NB4 (cell line): Measurements from ENCODE around the gene VILL.

Experiments used
- DNase-seq: peaks from one replicate; pipeline ENCODE4 v3.0.0; 2010; ENCODE audit warnings: low read depth
- H3K4me3 ChIP-seq: one replicate; pipeline ENCODE4 v1.5.1; 2011; ENCODE audit warnings: mild to moderate bottlenecking, low read depth, low read length, moderate library complexity
- MYC ChIP-seq: IDR thresholded peaks from 2 replicates; pipeline ENCODE4 v1.6.1; 2011; ENCODE audit warnings: low read depth, low read length
- POLR2A ChIP-seq: IDR thresholded peaks from 2 replicates; pipeline ENCODE4 v1.6.1; 2011; ENCODE audit warnings: mild to moderate bottlenecking; ENCODE audit not compliant: insufficient read length; ENCODE audit errors: extremely low read depth
- TF ChIP-seq, protein P1 (sequence below): IDR thresholded peaks from 2 replicates; pipeline ENCODE4 v1.6.1; 2011; ENCODE audit warnings: low read depth, low read length
- TF ChIP-seq, protein P2 (sequence below): IDR thresholded peaks from one replicate; pipeline ENCODE4 v1.5.1; 2012; ENCODE audit warnings: low read depth, low read length

The VILL gene

DNA sequence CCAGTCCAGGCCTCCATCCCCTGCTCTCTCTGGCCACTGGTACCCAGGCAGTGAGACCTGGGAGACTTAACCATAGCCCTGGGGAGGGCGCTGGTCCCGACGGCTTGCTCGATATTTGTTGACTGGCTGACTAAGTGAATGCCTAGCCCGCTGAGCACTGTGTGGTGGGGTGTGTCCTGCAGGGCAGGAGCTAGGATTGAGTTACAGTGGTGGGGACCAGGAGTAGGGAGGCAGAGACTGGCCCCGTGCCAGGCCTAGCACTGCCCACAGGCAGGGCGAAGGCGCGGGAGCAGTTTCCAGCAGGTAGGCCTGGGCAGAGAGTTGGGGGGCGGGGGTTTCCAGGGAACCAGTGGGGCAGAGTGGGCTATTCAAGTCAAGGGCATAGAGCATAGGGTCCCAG is at the start of gene VILL:
TSS of gene VILL (plus strand) at position 260 of the 400 bp plus-strand sequence. CDS start 2,887 bp downstream, outside the sequence.
- no peak within 1 kb of the TSS for H3K4me3 ChIP-seq
- TF ChIP-seq, protein P1, sequence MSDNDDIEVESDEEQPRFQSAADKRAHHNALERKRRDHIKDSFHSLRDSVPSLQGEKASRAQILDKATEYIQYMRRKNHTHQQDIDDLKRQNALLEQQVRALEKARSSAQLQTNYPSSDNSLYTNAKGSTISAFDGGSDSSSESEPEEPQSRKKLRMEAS = no peak
- TF ChIP-seq, protein P2, sequence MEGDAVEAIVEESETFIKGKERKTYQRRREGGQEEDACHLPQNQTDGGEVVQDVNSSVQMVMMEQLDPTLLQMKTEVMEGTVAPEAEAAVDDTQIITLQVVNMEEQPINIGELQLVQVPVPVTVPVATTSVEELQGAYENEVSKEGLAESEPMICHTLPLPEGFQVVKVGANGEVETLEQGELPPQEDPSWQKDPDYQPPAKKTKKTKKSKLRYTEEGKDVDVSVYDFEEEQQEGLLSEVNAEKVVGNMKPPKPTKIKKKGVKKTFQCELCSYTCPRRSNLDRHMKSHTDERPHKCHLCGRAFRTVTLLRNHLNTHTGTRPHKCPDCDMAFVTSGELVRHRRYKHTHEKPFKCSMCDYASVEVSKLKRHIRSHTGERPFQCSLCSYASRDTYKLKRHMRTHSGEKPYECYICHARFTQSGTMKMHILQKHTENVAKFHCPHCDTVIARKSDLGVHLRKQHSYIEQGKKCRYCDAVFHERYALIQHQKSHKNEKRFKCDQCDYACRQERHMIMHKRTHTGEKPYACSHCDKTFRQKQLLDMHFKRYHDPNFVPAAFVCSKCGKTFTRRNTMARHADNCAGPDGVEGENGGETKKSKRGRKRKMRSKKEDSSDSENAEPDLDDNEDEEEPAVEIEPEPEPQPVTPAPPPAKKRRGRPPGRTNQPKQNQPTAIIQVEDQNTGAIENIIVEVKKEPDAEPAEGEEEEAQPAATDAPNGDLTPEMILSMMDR = no peak
- TF ChIP-seq POLR2A (no peak), MYC (no peak)
- DNase-seq = no peak

DNA sequence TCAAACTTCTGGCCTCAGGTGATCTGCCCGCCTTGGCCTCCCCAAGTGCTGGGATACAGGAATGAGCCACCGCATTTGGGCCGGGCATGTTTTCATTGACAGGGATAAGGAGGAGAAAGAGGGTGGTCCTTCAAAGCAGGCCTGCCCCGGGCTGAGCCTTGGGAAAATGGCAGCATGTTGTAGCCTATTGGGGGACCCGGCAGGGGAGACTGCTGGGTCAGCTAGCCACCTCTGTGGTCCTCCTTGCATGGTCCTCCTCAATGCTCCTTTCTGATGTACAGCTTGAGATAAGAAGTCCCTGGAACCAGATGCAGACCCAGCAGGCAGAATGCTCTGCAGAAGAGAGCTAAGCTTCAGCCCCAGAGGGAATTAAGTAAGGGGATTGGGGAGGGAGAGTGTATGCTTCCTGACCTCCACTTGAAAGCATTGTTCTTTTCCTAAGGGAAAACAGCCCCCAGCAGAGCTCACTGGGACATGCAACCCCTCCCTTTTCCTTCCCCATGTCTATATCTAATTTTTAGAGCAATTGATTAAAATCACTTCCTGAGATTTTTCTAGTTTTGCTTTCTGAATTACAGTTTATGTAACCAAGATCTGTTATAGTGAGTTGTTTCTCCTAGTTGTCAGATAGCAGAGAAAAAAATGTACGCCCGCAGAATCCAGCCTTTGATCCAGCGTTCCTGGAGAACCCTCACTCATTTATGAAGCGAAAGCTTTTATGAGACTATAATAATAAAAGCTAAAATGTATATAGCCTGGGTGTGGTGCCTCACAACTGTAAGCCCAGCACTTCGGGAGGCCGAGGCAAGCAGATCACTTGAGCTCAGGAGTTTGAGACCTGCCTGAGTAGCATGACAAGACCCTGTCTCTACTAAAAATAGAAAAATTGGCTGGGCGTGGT is 48.7 kb upstream of the VILL start:
- H3K4me3 ChIP-seq = no peak overlapping the region
- DNase-seq = no peak
- TF ChIP-seq POLR2A = no peak
- TF ChIP-seq, protein P2 = no peak
- no peak for TF ChIP-seq MYC
- TF ChIP-seq, protein P1 = no peak

DNA sequence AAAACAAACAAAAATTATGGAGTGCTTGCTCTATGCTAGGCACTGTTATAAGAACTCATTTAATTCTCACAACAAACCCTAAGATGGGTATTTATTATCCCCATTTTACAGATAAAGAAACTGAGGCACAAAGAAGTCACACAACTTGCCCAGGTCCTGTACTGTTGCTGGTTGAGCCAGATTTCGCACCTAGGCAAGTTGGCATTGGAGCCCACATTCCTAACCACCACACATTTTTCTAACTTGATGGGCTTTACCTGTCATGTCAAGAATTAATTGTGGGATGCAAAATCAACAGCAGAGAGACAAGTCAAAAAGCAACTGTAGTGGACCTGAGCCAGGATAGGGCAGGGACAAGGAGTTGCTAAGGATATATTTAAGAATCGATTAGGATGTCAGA is 47.9 kb upstream of the VILL start:
- TF ChIP-seq, protein P1 = no peak
- TF ChIP-seq POLR2A = no peak
- TF ChIP-seq, protein P2 = no peak
- TF ChIP-seq MYC = no peak
- DNase-seq = no peak
- no peak overlapping the region for H3K4me3 ChIP-seq

DNA sequence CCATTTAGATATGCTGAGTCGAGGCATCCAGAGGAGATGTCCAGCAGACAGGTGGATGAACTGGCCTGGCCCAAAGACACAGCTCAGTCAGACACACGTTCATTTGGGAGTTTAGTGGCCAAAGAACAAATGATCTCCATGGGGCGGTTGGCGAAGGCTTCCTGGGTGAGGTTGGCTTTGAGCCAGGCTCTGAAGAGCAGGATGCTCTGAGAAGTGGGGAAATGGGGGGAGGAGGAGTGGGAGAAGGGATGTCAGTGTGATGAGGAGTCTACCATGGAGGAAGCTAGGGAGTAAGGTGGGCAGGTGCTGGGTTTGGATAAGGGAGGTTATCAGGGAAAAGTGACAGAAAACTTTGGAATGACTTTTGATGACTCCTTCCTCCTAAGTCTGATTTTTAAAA is 47.5 kb upstream of the VILL start:
- DNase-seq = no peak
- H3K4me3 ChIP-seq = no peak overlapping the region

DNA sequence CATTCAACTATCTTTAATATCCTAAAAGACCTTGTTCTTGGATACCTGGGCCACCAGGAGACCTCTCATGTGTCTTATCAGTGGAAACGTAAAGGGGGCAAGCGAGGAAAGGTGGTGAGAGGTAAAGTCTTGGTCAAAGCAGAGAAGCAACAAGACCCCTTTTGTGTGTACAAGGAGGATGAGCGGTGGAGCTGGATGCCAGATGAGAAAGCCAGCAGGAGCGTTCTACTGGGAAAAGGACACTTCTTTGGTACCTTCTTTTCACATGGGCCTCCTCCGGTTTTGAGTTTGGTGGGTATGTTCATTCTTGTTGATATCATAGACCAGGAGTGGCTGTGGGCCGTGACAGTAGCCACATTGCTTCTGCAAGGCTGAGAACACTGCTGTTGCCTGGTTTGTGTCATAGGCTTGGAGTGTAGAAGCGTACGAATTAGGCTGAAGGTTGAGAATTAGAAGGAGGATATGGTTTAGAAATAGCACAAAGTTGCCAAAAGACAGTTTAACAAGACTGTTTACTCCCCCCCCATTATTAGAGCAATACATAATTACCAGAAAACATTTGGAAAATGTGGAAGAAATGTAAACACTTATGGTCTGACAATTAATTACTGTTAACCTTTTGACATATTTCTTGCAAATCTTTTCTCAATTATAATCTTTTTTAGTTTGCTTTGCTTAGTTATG is 46.8 kb upstream of the VILL start:
- TF ChIP-seq, protein P2 = no peak
- TF ChIP-seq, protein P1 = no peak
- TF ChIP-seq POLR2A = no peak
- TF ChIP-seq MYC = no peak
- no peak for DNase-seq
- H3K4me3 ChIP-seq = no peak overlapping the region

More for the DNA sequence above, 47.5 kb upstream of the VILL start:
- TF ChIP-seq MYC = no peak
- no peak for TF ChIP-seq POLR2A
- TF ChIP-seq, protein P2 = no peak
- TF ChIP-seq, protein P1 = no peak
